Measurements from ENCODE around the gene MTMR1. TPM values are rescaled to one million over a fixed set of nuclear protein-coding genes. Genes with fewer than 3 reads are reported as not detected.

Gene MTMR1
- total RNA-seq, 1 donor from 2014 or later = 21.7 TPM

DNA sequence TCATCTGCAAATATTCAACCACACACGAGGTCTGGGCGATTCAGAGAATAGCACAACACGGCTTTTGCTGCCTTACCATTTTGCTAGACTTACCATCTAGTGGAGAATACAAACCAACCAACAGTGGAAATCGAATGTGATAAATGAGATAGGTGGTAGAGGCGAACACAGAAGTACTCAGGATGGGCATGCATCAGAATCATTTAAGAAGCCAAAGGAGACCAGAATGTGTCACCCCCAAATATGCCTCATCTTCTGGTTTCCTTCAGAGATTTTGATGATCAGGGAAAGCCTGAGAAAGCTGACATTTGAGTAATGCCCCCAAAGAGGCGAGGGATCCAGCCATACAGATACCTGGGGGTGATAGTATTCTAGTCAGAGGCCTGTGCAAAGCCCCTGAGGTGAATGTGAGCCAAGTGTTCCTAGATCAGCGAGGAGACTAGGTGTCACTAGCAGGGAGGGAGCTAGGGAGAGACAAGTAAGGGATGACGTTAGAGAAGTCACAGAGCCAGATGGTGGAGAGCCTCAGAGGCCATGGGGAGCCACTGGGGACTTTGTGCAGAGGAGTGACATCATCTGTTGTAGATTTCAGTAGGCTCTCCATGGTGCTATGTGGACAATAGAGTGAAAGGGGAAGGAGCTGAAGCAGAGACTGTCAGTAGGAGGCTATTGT, 1.7 kb downstream of the MTMR1 start:
- intact Hi-C loops (cut with DNase I) = no loop called here

DNA sequence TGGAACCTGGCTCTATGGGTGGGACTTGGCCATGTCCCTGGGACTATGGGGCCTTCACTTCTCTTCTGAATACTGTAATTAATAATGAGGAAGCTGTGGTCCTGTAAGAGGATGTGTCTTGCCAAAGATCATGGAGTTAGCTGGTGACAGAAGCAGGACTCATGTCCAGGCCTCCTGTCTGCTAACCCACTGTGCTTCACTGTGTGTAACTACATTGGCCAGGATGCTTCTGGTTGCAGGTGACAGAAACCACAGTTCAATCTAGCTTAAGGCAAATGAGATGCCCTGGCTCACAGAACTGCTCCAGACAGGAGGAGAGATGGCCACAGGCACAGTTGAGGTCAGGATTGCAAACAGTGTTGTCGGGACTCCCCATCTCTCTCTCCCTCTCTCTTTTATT, 3.1 kb downstream of the MTMR1 start:
- intact Hi-C loops (cut with DNase I) = no loop called here
- DNase-seq (ENCODE audit: low spot score) = no peak

More for the DNA sequence above, 1.7 kb downstream of the MTMR1 start:
- no peak for DNase-seq (ENCODE audit: low spot score)

DNA sequence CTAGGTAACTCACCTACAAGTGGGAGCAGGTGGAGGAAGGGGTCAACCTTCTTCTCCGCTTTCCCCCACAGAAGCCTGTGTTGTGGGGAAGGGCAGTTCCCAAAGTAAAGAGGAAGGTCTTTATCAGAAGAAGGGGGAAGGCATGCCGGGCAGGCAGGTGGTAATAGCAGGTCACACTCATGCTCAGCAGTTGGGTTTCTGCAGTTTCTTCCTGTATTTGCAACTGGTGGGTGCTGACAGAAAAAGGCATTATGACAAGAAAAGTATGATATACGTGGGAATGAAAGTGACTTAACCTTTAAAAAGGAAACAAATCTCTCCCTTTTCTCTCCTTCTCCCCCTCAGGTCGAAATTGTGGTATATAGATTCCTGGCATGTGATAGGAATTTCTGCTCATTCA, 3.7 kb downstream of the MTMR1 start:
- intact Hi-C loops (cut with DNase I) = no loop called here
- DNase-seq (ENCODE audit: low spot score) = no peak

DNA sequence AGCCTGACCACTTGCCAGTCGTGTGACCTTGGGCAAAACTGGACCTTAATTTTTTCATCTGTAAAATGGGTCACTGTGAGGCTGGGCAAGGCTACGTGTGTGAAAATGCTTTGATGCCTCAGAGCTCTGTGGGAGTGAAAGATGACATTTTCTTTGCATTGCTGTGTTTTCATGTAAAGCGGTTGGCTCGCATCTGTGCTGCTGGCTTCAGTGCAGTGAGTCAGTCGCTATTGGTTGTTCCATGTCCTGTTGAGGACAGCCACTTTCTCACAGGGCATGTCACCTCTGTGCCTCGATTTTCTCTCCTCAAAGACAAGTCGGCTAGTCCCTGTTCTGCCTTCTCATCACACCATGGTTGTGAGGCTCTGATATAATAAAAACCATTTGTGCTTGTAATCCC, 4.4 kb downstream of the MTMR1 start:
- no peak for DNase-seq (ENCODE audit: low spot score)
- intact Hi-C loops (cut with DNase I) = no loop called here

DNA sequence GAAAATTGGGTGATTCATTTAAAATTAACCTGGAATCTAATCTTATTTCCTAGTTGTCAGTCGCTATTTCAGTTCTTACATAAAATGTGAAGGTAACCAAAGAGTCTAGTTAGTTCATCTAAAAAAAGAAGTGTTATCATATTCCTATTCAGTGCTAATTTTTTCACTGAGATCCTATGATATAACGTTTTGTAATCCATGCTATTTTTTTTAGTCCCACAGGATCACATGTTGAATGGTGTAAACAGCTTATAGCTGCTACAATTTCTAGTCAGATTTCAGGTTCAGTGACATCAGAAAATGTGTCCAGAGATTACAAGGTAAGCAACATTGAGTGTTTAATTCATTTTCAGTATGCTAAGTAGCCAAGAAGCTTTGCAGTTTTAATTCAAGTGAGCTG, 5.8 kb downstream of the MTMR1 start:
- no peak for DNase-seq (ENCODE audit: low spot score)
- intact Hi-C loops (cut with DNase I) = no loop called here

DNA sequence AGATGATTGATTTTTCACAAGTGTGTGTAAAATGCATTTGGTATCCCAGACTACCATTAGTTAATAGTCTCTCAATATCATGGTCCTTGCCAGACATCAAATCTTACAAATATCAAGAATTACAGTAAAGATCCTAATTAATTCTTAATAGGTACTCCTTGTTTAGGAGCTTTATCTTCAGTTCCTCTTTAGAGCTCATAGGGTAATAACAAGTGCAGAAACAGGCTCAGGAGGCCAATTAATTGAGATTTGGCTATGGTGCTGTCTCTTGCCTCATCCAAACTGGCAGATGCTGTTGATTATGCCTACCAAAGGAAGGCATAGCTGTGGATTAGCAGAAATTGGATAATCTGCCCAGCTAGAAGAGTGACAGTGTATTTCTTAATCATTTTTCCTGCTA, 6.9 kb downstream of the MTMR1 start:
- intact Hi-C loops (cut with DNase I) = no loop called here

DNA sequence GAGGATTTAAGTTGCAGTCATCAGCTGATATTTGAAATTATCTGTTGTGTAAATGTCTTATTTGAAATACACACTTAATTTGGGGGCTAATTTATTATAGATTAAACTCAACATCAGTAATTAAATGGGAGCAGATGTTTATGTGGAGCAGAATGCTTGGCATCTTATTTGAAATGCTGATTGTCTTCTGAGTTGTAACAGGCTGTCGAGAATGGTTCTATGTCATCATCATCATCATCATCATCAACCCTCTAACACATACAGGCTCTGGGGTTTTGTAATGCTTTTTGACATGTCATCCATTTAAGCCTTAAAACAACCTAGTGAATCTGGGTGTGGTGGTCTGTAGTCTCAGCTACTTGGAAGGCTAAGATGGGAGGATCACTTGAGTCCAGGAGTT, 8.2 kb downstream of the MTMR1 start:
- no peak for DNase-seq (ENCODE audit: low spot score)
- intact Hi-C loops (cut with DNase I) = no loop called here

More for the DNA sequence above, 6.9 kb downstream of the MTMR1 start:
- no peak for DNase-seq (ENCODE audit: low spot score)

DNA sequence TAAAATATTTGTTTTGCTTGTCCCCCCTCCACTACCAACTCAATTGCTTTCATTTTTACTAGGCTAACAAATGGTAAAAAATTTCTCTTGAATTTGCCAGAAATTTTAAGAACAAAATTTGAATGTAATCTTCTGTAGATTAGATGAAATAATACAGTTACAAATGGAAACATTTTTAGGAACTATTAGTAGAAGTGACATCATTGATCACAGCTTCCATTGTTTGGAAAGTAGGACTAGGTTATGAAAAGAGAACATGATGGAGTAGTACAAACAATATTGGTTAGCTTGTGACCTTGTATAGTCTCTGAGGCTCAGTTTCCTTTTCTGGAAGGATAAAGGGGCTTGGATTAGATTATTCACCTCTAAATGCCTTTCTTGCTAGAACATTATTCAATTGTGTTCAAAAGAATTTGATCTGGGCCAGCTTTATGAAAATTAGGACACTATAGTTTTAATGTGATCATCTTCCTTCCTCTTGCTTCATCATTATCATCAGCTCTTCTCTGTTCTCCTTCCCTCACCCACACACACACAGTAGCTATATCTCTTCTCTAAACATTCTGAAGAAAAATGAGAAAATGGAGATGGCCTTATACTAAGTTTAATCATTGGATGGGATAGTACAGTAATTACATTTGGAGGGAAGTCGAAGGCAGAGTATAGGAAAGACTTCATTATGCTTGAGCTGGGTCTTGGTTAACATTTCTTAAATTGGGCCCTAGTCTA, 9.9 kb downstream of the MTMR1 start:
- intact Hi-C loops (cut with DNase I) = no loop called here
- DNase-seq (ENCODE audit: low spot score) = no peak

DNA sequence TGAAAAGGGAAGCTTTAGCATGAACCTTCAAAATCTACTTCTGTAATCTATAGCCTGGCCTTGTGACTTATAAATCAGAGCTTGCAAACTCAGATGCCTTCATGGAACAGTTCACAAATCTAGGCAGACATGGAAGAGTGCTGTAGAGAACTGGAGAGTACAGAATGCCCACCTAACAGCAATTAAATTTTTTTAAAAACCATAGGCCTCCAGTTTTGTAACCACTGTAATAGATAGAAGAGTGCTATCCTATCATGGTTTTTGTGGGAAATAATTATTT, 10.4 kb downstream of the MTMR1 start:
- no peak for DNase-seq (ENCODE audit: low spot score)

DNA sequence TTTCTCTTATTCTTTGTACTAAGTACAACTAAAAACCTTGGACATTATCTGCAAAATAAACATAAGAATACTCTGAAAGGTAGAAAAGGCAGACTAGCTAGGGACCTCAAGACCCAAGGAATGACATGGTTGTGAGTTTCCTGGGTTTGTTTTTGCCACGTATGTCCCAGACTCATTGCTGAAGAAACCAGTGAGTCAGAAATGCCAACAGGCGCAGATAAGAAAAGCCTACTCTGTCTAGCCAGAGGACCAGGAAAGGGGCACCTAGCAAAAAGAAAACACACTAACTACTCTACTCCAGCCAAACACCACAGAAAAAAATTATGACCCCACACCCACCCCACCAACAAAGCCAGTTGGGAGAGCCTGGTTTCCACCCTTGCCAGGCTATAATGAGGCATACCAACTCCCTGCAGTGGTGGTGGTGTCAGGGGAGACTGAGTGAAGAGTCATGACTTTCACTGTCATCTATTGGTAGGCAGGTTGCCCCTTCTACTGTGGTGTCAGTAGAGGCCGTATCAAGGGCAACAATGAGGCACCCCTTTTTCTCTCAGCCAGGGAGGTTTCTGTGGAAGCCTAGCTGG, 10.9 kb downstream of the MTMR1 start:
- intact Hi-C loops (cut with DNase I) = no loop called here
- DNase-seq (ENCODE audit: low spot score) = no peak

More for the DNA sequence above, 10.4 kb downstream of the MTMR1 start:
- intact Hi-C loops (cut with DNase I) = no loop called here

DNA sequence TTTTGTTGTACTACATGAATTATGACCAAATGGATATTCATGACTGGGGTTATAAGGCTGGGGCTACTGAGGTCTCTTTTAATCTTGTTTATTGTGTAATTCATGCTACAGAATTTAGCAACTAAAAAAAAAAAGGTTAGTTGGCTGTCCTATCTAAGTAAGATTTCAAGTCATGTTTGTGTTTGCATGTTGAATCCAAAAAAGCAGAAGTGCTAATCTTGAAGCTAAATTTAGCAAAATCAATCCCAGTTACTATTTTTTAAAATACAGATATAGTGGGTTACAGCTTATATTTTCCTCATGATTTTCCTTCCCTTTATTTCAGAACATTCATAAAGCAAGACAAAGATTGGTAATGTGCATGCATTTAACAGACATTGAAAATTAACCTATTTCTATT, 19.4 kb downstream of the MTMR1 start:
- no peak for DNase-seq (ENCODE audit: low spot score)
- intact Hi-C loops (cut with DNase I) = loop anchor here (10.0 kb wide), 1 partner anchor 758 kb away; no protein-coding TSS in a partner anchor

DNA sequence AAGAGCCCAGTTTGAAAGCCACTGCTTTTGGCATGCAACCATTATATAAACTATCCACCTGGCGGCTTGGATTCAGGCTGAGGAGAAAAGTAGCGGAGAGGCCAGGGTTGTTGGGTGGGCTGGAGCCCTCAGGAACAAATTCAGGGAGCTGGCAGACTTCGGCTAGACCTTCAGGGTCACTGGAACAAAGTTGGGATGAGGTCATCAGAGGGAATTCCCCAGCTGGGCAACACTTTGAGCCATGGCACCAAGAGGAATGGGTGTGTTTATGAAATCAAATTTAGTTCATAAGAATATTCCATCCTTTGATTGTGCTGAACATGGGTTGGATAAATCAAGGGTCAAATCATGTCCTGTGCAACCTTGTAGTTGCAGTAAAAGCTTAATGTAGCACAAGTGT, 22.0 kb downstream of the MTMR1 start:
- intact Hi-C loops (cut with DNase I) = loop anchor here (10.0 kb wide), 1 partner anchor 760 kb away; no protein-coding TSS in a partner anchor
- DNase-seq (ENCODE audit: low spot score) = no peak

DNA sequence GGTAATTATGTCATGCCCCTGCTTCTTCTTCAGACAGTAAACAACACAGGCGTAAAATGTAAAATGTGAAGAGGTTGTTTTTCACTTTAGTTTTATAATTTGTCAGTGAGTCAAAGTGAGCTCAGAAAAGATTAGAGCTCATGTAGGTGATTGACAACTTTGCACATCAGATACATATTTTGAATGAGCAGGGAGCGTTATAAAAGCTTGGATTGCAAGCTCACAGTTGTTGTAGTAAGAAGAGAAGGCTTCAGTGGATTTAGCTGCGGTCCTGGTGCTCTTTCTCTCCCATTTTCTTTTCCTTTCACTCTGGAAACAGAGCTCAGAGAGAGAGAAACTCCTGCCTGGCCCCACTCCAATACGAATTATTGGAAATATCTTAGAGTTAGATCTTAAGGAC, 26.4 kb downstream of the MTMR1 start:
- intact Hi-C loops (cut with DNase I) = loop anchor here (10.0 kb wide), 1 partner anchor 765 kb away; no protein-coding TSS in a partner anchor
- DNase-seq (ENCODE audit: low spot score) = no peak

DNA sequence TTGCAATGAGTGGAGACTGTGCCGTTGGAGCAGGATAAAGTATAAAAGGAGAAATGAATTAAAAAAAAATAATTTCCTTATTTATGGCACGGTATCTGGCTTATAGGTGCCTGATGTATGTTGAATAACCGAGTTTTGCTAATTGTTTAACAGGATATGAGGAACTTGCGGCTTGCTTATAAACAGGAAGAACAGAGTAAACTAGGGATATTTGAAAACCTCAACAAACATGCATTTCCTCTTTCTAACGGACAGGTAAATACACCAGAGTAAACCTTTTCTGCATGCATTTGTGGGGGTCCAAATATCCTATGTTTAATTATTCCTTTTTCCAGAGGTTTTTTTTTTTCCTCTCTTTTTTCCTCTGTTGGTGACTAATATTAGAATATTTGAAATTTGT, 36.8 kb downstream of the MTMR1 start:
- intact Hi-C loops (cut with DNase I) = no loop called here
- DNase-seq (ENCODE audit: low spot score) = no peak

DNA sequence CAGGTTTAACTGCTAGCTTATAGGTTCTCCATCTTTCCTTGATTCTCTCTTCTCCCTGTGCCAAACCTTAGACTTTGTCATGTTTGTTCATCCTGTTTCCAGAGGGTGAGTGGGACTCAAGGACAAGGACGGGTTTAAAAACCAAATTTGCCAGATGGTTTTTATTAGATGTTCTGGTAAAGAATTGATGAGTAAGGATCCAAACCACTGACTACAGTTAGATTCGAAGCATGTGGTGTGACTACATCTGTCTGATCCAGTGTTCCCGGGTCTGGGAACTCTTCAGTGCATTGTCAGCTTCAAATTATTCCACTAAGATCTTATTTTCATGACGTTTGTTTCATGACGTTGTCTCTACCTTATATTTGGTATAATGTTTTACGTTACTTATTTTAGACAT, 37.5 kb downstream of the MTMR1 start:
- intact Hi-C loops (cut with DNase I) = no loop called here
- no peak for DNase-seq (ENCODE audit: low spot score)

DNA sequence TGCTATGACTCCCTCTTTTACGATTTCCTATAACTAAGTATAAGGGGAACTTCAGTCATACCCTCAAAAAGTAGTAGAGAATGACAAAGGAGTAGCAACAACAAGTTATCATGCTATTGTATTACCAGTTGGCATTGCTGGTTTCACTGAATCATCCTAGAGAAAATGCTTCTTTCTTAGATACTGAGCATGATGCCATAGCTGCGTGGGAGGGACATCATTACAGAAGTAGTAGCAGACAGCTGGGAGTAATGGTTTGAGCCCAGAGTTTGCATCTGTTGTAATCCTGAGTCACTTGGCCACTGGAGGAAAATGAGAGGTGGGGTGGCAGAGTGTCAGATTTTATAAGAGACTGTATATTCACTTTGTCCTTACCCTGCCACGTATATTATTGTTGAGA, 38.6 kb downstream of the MTMR1 start:
- DNase-seq (ENCODE audit: low spot score) = no peak
- intact Hi-C loops (cut with DNase I) = no loop called here

DNA sequence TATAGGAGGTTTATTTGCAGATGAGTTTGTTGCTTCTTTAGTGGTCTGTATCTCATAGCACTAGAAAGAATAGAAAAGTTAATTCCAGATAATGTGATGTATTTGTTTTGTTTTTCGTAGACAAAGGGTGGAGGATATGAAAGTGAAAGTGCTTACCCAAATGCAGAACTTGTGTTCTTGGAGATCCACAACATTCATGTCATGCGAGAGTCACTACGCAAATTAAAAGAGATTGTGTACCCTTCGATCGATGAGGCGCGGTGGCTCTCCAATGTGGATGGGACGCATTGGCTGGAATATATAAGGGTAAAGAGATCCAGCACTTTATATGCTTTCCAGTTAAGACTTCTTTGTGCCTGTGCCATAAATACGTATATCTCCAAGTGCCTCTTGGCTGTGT, 43.3 kb downstream of the MTMR1 start:
- intact Hi-C loops (cut with DNase I) = no loop called here
- no peak for DNase-seq (ENCODE audit: low spot score)

DNA sequence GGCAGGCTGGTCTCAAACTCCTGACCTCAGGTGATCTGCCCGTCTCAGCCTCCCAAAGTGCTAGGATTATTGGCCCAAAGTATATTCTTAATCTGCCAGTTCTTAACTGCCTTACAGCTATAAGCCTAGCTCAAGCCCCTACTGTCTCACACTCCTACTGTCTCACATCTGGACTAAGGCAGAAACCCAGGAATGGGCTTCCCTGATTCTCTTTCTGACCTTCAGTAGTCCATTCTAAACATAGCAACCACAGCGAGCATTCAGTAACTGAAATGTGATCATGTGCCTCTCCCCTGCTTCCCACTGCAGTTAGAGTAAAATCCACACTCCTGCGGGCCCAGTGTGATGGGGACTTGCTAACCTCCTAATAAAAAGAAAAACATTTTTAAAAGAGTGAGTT, 58.9 kb downstream of the MTMR1 start:
- intact Hi-C loops (cut with DNase I) = no loop called here
- no peak for DNase-seq (ENCODE audit: low spot score)

DNA sequence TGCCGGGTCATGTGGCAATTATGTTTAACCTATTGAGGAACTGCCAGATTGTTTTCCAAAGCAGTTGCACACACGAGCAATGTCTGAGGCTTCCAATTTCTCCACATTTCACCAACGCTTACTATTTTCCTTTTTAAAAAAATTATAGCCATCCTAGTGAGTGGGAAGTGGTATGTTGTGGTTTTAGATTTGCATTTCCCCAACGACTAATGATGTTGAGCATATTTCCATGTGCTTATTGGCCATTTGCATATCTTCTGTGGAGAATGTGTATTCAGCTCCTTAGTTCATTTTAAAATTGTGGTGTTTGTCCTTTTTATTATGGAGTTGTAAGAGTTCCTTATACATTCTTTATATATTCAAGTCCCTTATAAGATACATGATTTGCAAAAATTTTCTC, 60.2 kb downstream of the MTMR1 start:
- intact Hi-C loops (cut with DNase I) = no loop called here
- no peak for DNase-seq (ENCODE audit: low spot score)

DNA sequence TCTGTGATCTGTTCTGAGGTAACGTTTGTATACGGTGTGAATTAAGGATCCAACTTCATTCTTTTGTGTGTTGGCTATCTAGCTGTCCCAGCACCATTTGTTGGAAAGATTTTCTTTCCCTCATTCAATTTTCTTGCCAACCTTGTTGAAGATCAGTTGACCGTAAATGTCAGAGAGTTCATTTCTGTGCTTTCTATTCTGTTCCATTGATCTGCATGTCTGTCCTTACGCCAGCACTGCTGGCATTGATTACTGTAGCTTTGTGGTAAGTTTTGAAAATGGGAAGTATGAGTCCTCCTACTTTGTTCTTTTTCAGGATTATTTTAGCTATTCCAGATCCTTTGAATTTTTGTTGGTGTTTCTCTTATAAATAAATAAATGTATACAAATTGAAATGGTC, 60.8 kb downstream of the MTMR1 start:
- intact Hi-C loops (cut with DNase I) = no loop called here
- no peak for DNase-seq (ENCODE audit: low spot score)

DNA sequence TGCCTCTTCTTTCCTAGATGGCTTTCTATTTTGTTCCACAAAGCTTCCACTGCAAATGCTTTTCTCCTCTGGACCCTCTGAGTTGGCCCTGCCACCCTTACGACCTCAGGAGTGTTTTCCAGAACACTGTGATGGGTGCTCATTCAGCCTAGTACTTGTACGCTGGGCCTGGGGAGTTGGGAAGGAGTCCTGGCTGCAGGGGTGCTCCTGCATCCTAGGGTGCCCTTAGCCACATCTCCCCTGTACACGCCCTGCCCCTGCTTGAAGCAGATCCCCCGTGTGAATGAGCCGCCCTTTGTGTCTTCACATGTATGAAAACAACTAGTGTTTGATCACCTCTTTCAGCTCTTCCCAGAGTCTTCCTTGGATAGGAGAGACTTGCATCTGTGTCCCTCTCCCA, 64.2 kb downstream of the MTMR1 start:
- DNase-seq (ENCODE audit: low spot score) = peak; percentile 36
- intact Hi-C loops (cut with DNase I) = no loop called here
